HG03103 (cell line): ENCODE measurements around the gene ZNF335.

ENCODE experiments used
- ATAC-seq: cut with Tn5 transposase; IDR thresholded peaks from one replicate; pipeline ENCODE4 v1.9.1; 2021; ENCODE audit warnings: low read depth; ENCODE audit not compliant: unreplicated experiment

The ZNF335 gene

DNA sequence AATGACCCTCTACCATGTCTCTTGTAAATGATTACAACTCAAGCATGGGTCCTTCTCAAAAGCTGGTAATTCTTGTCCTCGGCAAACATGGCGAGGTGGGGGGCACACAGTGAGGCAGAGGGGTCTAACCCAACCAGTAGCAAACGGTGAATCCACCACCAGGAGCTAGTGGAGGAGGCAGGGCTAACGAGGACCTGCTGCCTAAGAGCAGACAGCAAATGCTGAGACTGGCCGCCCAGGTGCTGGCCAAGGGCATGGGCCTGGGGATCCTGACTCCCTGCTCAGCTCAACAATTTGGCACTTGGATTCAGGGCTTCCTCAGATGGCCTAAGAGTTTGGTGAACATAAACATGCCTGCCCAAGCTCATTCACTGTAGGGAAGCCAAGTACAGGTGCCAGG, 19.1 kb downstream of the ZNF335 start:
- ATAC-seq = no peak

- no peak for ATAC-seq
Measured at GRCh38 chr20:45951925-45952834, 19.8 kb downstream of the ZNF335 start.

- ATAC-seq = no peak
Measured at GRCh38 chr20:45950330-45950646, 21.7 kb downstream of the ZNF335 start.

- no peak for ATAC-seq
Measured at GRCh38 chr20:45949542-45950329, 22.3 kb downstream of the ZNF335 start.

- ATAC-seq = no peak
Measured at GRCh38 chr20:45948742-45949541, 23.1 kb downstream of the ZNF335 start.

GRCh38 chr20:45948261-45948733, 23.7 kb downstream of the ZNF335 start:
- no peak for ATAC-seq

GRCh38 chr20:45947110-45947866, 24.7 kb downstream of the ZNF335 start:
- ATAC-seq = no peak

- ATAC-seq = no peak
Measured at GRCh38 chr20:45946149-45946970, 25.6 kb downstream of the ZNF335 start.

- ATAC-seq = no peak
Measured at GRCh38 chr20:45945678-45946148, 26.3 kb downstream of the ZNF335 start.

- no peak for ATAC-seq
Measured at GRCh38 chr20:45944965-45945677, 26.9 kb downstream of the ZNF335 start.

DNA sequence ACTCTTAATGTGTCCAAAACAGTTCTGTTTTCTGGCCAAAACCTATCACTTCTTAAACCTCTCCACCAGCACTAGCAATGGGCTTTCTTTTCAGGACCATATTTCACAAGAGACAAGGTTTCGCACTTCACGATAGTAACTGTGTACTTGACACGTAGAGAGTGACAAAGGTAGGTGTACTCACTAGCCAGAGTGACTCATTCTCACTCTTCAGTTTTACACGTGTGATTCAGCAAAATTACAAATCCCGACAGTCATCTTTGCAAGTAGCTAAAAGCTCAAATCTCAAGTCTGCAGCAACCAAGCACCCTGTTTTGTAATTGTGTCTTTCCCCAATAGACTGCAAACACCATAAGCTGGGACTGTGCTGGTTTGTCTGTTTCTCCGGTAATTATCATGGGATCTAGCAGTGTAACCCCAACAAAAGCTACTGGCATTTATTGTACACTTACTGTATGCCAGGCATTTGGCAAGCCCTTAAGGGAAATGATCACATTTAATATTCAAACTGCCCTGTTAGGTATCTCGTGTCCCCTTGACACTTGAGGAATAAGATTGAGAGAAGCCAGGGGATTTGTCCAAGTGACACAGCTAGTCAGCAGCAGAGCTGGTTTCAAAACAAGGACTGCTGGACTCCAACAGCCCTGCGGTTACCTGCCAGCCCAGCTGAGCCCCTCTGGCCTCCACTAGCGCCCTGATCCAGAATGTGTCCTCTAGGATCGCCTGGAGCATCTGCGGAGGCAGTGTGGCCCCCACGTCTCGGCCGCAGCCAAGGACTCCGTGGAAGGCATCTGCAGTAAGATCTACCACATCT, 27.6 kb downstream of the ZNF335 start:
- ATAC-seq = no peak

DNA sequence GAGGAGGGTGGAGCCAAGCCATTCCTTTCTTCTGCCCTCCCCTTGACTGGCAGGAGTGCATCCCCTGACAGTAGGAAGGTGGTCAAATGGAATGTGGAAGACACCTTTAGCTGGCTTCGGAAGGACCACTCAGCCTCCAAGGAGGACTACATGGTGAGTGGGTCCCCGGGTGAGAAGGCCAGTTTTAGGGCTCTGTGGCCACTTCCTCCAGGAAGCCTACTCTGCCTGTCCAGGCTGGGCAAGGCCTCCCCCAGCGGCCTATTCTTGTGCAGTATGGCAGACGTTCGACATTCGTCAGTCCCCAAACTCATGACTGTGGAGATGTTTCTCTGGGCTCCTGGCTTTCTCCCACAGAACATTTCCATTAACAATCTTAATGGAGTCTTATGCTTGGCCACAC, 28.4 kb downstream of the ZNF335 start:
- ATAC-seq = no peak

GRCh38 chr20:45940469-45940868, 31.5 kb downstream of the ZNF335 start:
- ATAC-seq = no peak

DNA sequence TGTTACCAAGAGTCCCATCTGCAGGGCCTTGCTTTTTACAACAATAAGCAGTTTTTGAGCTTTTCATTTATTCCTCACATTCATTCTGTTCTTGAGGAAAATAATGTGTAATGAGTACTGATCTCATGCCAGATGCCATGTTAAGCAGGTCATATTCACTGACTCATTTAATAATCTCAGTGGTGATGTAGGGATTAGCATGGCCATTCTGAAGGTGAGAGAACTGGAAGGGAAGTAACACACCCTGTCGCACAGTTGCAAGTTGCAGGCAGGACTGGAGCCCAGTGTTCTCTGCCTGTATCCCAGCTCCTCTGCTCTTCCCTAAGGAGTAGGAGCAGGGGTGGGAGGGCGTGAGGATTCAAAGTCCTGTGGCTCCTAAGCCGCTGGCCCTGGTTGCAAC, 31.9 kb downstream of the ZNF335 start:
- no peak for ATAC-seq

DNA sequence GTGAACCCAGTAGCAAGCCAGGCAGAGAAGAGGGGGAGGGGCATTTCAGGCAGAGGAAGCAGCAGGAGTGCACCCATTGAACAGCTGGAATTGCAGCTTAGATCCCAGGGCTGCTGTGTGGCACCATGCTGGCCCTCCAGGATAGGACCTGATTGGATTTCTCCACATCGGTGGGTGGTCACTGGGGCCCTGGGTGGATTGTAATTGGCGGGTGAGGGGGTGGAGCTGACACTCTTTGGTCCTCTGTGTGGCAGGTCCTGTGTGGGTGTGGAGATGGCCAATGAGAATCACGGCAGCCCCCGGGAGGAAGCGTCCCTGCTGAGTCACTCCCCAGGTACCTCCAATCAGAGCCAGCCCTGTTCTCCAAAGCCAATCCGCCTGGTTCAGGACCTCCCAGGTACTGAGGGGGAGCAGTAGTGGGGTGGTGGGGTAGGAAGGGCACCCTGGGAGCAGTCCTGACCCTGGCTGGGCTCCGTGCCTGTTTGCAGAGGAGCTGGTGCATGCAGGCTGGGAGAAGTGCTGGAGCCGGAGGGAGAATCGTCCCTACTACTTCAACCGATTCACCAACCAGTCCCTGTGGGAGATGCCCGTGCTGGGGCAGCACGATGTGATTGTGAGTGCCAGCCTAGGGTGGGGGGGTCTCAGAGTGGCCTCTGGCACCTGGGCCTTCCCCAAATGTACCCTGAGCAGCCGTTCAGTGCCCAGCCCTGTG, 33.1 kb downstream of the ZNF335 start:
- no peak for ATAC-seq

- ATAC-seq = no peak
Measured at GRCh38 chr20:45937765-45938164, 34.2 kb downstream of the ZNF335 start.

- no peak for ATAC-seq
Measured at GRCh38 chr20:45935416-45936046, 36.5 kb downstream of the ZNF335 start.
